A549 (cell line): ENCODE results near the gene TMEM117. TPM values are rescaled to one million over a fixed set of nuclear protein-coding genes. Genes with fewer than 3 reads are reported as not detected.
A peak's percentile ranks its signal among the peaks of the same experiment; 100 is the strongest.

Source experiments
- ATAC-seq, 2 experiments: fragments of 200-7000 bp in 1 of 2; fragments of >200 bp in 1 of 2; cut with Nextera tagmentation in 1 of 2; cut with Tn5 transposase in 1 of 2; 3 replicates each; pipeline versions ENCODE4 v1.8.0 to v1.9.1; 2018 to 2020; ENCODE audit warnings: mild to moderate bottlenecking in 1 of 2, moderate library complexity in 1 of 2
- CTCF ChIA-PET: fragments of 300-600 bp; sonication (Branson Sonifier 250); formaldehyde crosslinking; extraction: SDS; loops from one replicate; lab custom pipeline; 2021; ENCODE audit warnings: antibody characterized with exemption, inconsistent platforms; lab: Yijun Ruan, JAX
- POLR2A ChIA-PET: fragments of 350-600 bp; formaldehyde crosslinking; extraction: SDS; loops from one replicate; lab custom pipeline; 2021; ENCODE audit warnings: antibody characterized with exemption, inconsistent platforms; lab: Yijun Ruan, JAX
- DNase-seq, 2 experiments: peaks; one replicate each; pipeline versions ENCODE4 v3.0.0 to v3.0.0-alpha.2; 2011 to 2016; ENCODE audit warnings: low read depth in 1 of 2, low spot score in 1 of 2
- FAIRE-seq: peaks from 2 replicates; lab custom pipeline; 2011; peaks lifted over from hg19 to GRCh38; lab: Jason Lieb, UNC
- H3K27ac ChIP-seq, 2 experiments: fragments of >200 bp; sonication (Bioruptor Twin); formaldehyde crosslinking; 3 replicates each; pipeline ENCODE4 v1.5.1; 2016 to 2017
- H3K4me1 ChIP-seq: fragments of >200 bp; sonication (Bioruptor Twin); formaldehyde crosslinking; 3 replicates; pipeline ENCODE4 v1.6.1; 2016
- H3K4me2 ChIP-seq: fragments of >200 bp; sonication (Bioruptor Twin); formaldehyde crosslinking; 3 replicates; pipeline ENCODE4 v1.6.1; 2016
- H3K4me3 ChIP-seq: fragments of >200 bp; sonication (Bioruptor Twin); formaldehyde crosslinking; 3 replicates; pipeline ENCODE4 v1.5.1; 2016
- H3K9me3 ChIP-seq: fragments of >200 bp; sonication (Bioruptor Twin); formaldehyde crosslinking; 3 replicates; pipeline ENCODE4 v1.6.1; 2016
- BHLHE40 ChIP-seq: IDR thresholded peaks from 2 replicates; pipeline ENCODE4 v1.6.1; 2012; ENCODE audit warnings: low read depth, low read length, inconsistent platforms
- CBX2 ChIP-seq: fragments of 200-600 bp; sonication (generic); IDR thresholded peaks from 2 replicates; pipeline ENCODE4 v1.6.1; 2016; ENCODE audit warnings: low read depth, mild to moderate bottlenecking, borderline replicate concordance
- CHD2 ChIP-seq: fragments of 150-350 bp; IDR thresholded peaks from 2 replicates; pipeline ENCODE4 v1.6.1; 2014; ENCODE audit warnings: low read length; ENCODE audit not compliant: partially characterized antibody
- CHD4 ChIP-seq: fragments of 200-600 bp; sonication (generic); IDR thresholded peaks from 2 replicates; pipeline ENCODE4 v1.6.1; 2016; ENCODE audit warnings: antibody characterized with exemption, mild to moderate bottlenecking, borderline replicate concordance
- ESRRA ChIP-seq: fragments of 150-350 bp; IDR thresholded peaks from 2 replicates; pipeline ENCODE4 v1.6.1; 2014; ENCODE audit warnings: mild to moderate bottlenecking, low read length, borderline replicate concordance
- GATA3 ChIP-seq: IDR thresholded peaks from 2 replicates; pipeline ENCODE4 v1.6.1; 2012; ENCODE audit warnings: borderline replicate concordance
- HES2 ChIP-seq: fragments of >200 bp; sonication (Bioruptor Twin); formaldehyde crosslinking; IDR thresholded peaks from 2 replicates; pipeline ENCODE4 v1.6.1; 2016
- HEYL ChIP-seq: fragments of 250-450 bp; sonication (Bioruptor Pico); IDR thresholded peaks from 2 replicates; pipeline ENCODE4 v1.8.0; 2021; ENCODE audit warnings: mild to moderate bottlenecking, moderate library complexity
- JUN ChIP-seq, 2 experiments: fragments of >200 bp; sonication (Bioruptor Twin); formaldehyde crosslinking; IDR thresholded peaks; 2 replicates in 1 of 2; 3 replicates in 1 of 2; pipeline ENCODE4 v1.6.1; 2016 to 2017
- KDM1A ChIP-seq: fragments of 200-600 bp; sonication (generic); IDR thresholded peaks from 2 replicates; pipeline ENCODE4 v1.6.1; 2016; ENCODE audit warnings: low read depth, mild to moderate bottlenecking
- MYC ChIP-seq: IDR thresholded peaks from 2 replicates; pipeline ENCODE4 v1.6.1; 2012; ENCODE audit warnings: mild to moderate bottlenecking, inconsistent platforms, low read length, improper control_type of control experiment, borderline replicate concordance
- NFE2L2 ChIP-seq: fragments of 150-350 bp; conservative IDR thresholded peaks from 2 replicates; pipeline ENCODE4 v1.6.1; 2014; ENCODE audit warnings: low read length
- NR3C1 ChIP-seq: fragments of >200 bp; sonication (Bioruptor Twin); formaldehyde crosslinking; IDR thresholded peaks from 3 replicates; pipeline ENCODE4 v1.6.1; 2017
- PHF8 ChIP-seq: fragments of 200-600 bp; sonication (generic); IDR thresholded peaks from 2 replicates; pipeline ENCODE4 v1.6.1; 2016; ENCODE audit warnings: low read depth, mild to moderate bottlenecking, antibody characterized with exemption, moderate library complexity, borderline replicate concordance
- POLR2A ChIP-seq: IDR thresholded peaks from 2 replicates; pipeline ENCODE4 v1.6.1; 2012; ENCODE audit warnings: mild to moderate bottlenecking, low read length
- POLR2AphosphoS2 ChIP-seq: conservative IDR thresholded peaks from 2 replicates; pipeline ENCODE4 v1.6.1; 2012; ENCODE audit warnings: low read length, improper control_type of control experiment, inconsistent platforms
- RCOR1 ChIP-seq: fragments of 150-350 bp; IDR thresholded peaks from 2 replicates; pipeline ENCODE4 v1.6.1; 2014; ENCODE audit warnings: antibody characterized with exemption, low read length, low read depth
- RFX5 ChIP-seq: fragments of 450-650 bp; IDR thresholded peaks from 2 replicates; pipeline ENCODE4 v1.7.1; 2014; ENCODE audit warnings: antibody characterized with exemption, mild to moderate bottlenecking, moderate library complexity
- SREBF2 ChIP-seq: fragments of 450-650 bp; IDR thresholded peaks from 2 replicates; pipeline ENCODE4 v1.6.1; 2014; ENCODE audit warnings: mild to moderate bottlenecking, moderate library complexity
- USF2 ChIP-seq: fragments of 450-650 bp; IDR thresholded peaks from 2 replicates; pipeline ENCODE4 v1.6.1; 2014; ENCODE audit warnings: antibody characterized with exemption
- ZFP36 ChIP-seq: fragments of 450-650 bp; IDR thresholded peaks from 2 replicates; pipeline ENCODE4 v1.6.1; 2014; ENCODE audit warnings: borderline replicate concordance; ENCODE audit not compliant: partially characterized antibody
- WGBS: methylation state at CpG from one replicate; pipeline ENCODE4 v1.1.6; 2017; ENCODE audit errors: missing lambda C conversion rate; 5-methylcytosine and 5-hydroxymethylcytosine counted together
- polyA plus RNA-seq, 4 experiments: library from polyadenylated mRNA; depleted of rRNA in 3 of 4; stranded (reverse); fragments of >200 nt; fragmentation: RNase III in 1 of 4; extraction: RNeasy Plus Mini Kit Qiagen cat#74134 plus additional on column Dnase treatment in 1 of 4; gene quantifications; 2 replicates in 3 of 4; 3 replicates in 1 of 4; pipeline ENCODE4 v1.2.3, GENCODE V29; 2011 to 2017
- TF ChIP-seq, protein P1 (sequence below): IDR thresholded peaks from 2 replicates; pipeline ENCODE4 v1.6.1; 2012; ENCODE audit warnings: low read depth, borderline replicate concordance
- TF ChIP-seq, protein P2 (sequence below): fragments of >200 bp; sonication (Bioruptor Twin); formaldehyde crosslinking; IDR thresholded peaks from 3 replicates; pipeline ENCODE4 v1.6.1; 2016
- TF ChIP-seq, protein P3 (sequence below): fragments of 150-350 bp; IDR thresholded peaks from 2 replicates; pipeline ENCODE4 v1.6.1; 2014; ENCODE audit warnings: low read depth, mild to moderate bottlenecking, low read length
- TF ChIP-seq, protein P4 (sequence below): fragments of 250-450 bp; sonication (Bioruptor Pico); IDR thresholded peaks from 2 replicates; pipeline ENCODE4 v1.5.0; 2021; ENCODE audit warnings: mild to moderate bottlenecking, moderate library complexity, borderline replicate concordance

TMEM117 gene
- polyA plus RNA-seq, 2 of the 4 experiments (the other 2 are of a cell fraction) = 2.1 to 4.6 TPM

DNA sequence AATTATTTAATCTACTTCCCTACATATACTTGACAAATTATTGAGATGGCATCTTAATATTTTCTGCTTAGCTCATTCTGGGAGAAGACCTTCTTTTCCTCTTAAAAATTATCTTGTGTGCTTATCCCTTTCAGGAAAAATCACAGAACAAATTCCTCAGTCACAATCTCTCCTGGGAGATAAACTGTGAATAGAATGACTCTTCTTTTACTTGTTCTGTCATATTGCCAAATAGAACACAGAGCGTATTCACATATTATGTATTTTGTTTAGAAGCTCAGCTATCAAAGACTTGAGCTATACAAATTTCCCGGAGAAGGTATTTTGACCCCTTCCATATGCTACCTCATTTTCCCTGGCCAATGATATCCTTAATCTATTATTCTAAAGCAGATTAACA is 146.7 kb downstream of the TMEM117 start (continued):
- TF ChIP-seq, protein P1, sequence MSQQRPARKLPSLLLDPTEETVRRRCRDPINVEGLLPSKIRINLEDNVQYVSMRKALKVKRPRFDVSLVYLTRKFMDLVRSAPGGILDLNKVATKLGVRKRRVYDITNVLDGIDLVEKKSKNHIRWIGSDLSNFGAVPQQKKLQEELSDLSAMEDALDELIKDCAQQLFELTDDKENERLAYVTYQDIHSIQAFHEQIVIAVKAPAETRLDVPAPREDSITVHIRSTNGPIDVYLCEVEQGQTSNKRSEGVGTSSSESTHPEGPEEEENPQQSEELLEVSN = no peak
- TF ChIP-seq HES2 (no peak), ZFP36 (no peak), GATA3 (no peak), PHF8 (no peak)

GRCh38 chr12:43988838-43989560 is 153.1 kb downstream of the TMEM117 start:
- WGBS = 55% methylated on average over 5 of the region's 5 CpGs
- POLR2A ChIA-PET = no interaction called here

More at GRCh38 chr12:43988838-43989560, 153.1 kb downstream of the TMEM117 start:
- H3K4me3 ChIP-seq = no peak overlapping the region
- H3K9me3 ChIP-seq = no peaks in the 10 kb centered on the region
- 0 out of 3 replicates have a peak overlapping the region, but pooled peaks have one; percentile 14 for H3K4me2 ChIP-seq
- FAIRE-seq = no peak
- DNase-seq = no peak
- TF ChIP-seq KDM1A (no peak), SREBF2 (no peak), CHD4 (no peak), HEYL (no peak), POLR2AphosphoS2 (no peak), CHD2 (no peak), RCOR1 (no peak), ESRRA (no peak), MYC (no peak), RFX5 (no peak), BHLHE40 (no peak), NFE2L2 (no peak), CBX2 (no peak), JUN (IDR thresholded peaks at IDR 0.05) (no peak), NR3C1 (no peak), USF2 (no peak), POLR2A (no peak)
- TF ChIP-seq, protein P2, sequence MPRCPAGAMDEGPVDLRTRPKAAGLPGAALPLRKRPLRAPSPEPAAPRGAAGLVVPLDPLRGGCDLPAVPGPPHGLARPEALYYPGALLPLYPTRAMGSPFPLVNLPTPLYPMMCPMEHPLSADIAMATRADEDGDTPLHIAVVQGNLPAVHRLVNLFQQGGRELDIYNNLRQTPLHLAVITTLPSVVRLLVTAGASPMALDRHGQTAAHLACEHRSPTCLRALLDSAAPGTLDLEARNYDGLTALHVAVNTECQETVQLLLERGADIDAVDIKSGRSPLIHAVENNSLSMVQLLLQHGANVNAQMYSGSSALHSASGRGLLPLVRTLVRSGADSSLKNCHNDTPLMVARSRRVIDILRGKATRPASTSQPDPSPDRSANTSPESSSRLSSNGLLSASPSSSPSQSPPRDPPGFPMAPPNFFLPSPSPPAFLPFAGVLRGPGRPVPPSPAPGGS = no peak
- TF ChIP-seq, protein P3, sequence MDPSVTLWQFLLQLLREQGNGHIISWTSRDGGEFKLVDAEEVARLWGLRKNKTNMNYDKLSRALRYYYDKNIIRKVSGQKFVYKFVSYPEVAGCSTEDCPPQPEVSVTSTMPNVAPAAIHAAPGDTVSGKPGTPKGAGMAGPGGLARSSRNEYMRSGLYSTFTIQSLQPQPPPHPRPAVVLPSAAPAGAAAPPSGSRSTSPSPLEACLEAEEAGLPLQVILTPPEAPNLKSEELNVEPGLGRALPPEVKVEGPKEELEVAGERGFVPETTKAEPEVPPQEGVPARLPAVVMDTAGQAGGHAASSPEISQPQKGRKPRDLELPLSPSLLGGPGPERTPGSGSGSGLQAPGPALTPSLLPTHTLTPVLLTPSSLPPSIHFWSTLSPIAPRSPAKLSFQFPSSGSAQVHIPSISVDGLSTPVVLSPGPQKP = no peak
- TF ChIP-seq, protein P4, sequence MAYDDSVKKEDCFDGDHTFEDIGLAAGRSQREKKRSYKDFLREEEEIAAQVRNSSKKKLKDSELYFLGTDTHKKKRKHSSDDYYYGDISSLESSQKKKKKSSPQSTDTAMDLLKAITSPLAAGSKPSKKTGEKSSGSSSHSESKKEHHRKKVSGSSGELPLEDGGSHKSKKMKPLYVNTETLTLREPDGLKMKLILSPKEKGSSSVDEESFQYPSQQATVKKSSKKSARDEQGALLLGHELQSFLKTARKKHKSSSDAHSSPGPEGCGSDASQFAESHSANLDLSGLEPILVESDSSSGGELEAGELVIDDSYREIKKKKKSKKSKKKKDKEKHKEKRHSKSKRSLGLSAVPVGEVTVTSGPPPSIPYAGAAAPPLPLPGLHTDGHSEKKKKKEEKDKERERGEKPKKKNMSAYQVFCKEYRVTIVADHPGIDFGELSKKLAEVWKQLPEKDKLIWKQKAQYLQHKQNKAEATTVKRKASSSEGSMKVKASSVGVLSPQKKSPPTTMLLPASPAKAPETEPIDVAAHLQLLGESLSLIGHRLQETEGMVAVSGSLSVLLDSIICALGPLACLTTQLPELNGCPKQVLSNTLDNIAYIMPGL (CRISPR knock-in tag) = no peak
- H3K27ac ChIP-seq = no peak overlapping the region
- CTCF ChIA-PET = no interaction called here
- peaks cover 5% of the 10 kb centered on the region; the same call in 1 of the 3 replicates for H3K4me1 ChIP-seq
- no peak for ATAC-seq
